NCI-H2227 (cell line): ENCODE data around the gene ENAH.
A peak's percentile ranks its signal among the peaks of the same experiment; 100 is the strongest.
"Not testable (repeated sequence)": the region's sequence is repeated elsewhere in the genome, so short reads cannot be mapped to it uniquely, and the experiment has no call there.

Experiments
- DNase-seq: peaks from one replicate; lab custom pipeline; 2025; ENCODE audit not compliant: unreplicated experiment; lab: John Stamatoyannopoulos, UW

The ENAH gene

DNA sequence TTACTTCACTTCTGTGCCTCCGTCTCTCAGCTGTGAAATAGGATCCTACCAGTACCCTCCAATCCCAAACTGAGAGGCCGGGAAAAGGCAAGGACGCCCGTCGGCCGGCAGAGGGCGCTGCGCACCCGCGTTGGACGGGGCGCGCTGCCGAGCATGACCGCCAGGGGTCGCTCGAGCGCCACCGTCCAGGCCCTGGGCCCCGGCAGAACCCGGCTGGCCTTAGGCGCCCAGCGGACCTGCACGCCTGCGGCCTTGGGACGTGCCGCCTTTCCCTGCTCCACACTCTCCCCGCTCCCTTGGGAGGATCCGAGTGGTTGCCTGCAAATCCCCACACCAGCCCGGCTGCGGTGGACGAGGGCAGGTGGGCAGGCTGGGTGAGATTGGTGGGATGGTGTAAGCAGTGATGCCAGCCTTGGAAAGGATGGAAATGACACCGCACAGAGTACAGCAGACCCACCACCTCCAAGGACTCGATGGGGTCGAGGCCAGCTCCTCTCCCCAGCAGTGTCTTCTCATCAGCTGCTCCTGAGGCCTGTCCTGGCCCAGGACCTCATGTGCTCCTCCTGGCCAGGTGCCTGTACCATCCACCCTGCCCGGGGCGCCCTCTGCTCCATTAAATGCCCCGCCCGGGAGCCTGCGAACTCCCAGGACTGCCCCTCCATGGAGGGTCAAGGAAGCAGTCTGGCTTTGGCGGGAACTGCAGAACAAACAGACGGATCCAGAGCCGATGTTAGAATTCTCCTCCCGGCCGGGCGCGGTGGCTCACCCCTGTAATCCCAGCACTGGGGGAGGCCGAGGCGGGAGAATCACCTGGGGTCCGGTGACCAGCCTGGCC is 177.7 kb downstream of the ENAH start:
- DNase-seq = peak; percentile 80

GRCh38 chr1:225474439-225474985 is 178.4 kb downstream of the ENAH start:
- no peak for DNase-seq

DNA sequence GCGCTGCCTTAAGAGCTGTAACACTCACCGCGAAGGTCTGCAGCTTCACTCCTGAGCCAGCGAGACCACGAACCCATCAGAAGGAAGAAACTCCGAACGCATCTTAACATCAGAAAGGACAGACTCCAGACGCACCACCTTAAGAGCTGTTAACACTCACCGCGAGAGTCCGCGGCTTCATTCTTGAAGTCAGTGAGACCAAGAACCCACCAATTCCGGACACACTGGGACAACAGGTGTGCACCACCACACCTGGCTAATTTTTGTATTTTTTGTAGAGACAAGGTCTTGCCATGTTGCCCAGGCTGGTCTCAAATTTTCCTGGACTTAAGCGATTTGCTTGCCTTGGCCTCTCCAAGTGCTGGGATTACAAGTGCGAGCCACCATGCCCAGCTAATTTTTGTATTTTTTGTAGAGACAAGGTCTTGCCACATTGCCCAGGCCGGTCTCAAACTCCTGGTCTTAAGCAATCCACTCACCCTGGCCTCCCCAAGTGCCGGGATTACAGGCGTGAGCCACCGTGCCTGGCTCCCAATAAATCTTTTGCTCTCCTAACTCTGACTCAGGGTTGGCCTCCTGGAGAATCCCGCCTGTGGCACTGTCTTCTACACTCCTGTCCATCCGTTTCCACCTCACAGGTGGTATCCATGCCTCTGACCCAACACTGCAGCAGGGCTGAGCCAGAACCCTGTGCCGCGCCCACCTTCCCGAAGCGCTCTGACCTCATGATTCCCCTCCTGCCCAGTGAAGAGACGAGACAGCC is 179.1 kb downstream of the ENAH start:
- DNase-seq = not testable (repeated sequence)

DNA sequence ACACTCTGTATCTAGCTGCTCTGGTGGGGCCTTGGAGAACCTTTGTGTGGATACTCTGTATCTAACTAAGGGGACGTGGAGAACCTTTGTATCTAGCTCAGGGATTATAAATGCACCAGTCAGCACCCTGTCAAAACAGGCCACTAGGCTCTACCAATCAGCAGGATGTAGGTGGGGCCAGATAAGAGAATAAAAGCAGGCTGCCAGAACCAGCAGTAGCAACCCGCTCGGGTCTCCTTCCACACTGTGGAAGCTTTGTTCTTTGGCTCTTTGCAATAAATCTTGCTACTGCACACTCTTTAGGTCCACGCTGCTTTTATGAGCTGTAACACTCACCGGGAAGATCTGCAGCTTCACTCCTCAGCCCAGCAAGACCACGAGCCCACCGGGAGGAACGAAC is 179.7 kb downstream of the ENAH start:
- not testable (repeated sequence) for DNase-seq

GRCh38 chr1:225471453-225472301 is 181.2 kb downstream of the ENAH start:
- DNase-seq = no peak

DNA sequence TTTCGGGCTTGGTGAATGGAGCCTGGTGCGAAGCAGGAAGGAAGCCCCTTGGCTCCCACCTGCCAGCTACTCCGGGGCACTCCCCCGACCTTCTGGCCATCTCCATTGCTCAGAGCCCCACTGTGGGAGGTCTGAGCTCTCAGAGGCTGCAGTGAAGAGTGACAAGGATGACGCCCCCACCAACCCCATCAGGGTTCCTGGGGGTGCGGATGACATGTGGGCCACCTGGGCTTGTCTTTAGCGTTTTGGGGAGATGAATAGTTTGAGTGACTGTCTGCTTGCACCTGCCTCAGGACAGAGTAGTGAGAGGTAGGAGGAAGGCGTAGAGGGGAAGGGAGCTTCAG is 181.8 kb downstream of the ENAH start:
- DNase-seq = no peak

- no peak for DNase-seq
Observed at GRCh38 chr1:225470211-225471108, 182.5 kb downstream of the ENAH start.

GRCh38 chr1:225469051-225469450 is 183.9 kb downstream of the ENAH start:
- no peak for DNase-seq

GRCh38 chr1:225468270-225469020 is 184.5 kb downstream of the ENAH start:
- DNase-seq = no peak

GRCh38 chr1:225467193-225468020 is 185.5 kb downstream of the ENAH start:
- no peak for DNase-seq

GRCh38 chr1:225466848-225467192 is 186.1 kb downstream of the ENAH start:
- DNase-seq = no peak

GRCh38 chr1:225465793-225466517 is 187.0 kb downstream of the ENAH start:
- no peak for DNase-seq

DNA sequence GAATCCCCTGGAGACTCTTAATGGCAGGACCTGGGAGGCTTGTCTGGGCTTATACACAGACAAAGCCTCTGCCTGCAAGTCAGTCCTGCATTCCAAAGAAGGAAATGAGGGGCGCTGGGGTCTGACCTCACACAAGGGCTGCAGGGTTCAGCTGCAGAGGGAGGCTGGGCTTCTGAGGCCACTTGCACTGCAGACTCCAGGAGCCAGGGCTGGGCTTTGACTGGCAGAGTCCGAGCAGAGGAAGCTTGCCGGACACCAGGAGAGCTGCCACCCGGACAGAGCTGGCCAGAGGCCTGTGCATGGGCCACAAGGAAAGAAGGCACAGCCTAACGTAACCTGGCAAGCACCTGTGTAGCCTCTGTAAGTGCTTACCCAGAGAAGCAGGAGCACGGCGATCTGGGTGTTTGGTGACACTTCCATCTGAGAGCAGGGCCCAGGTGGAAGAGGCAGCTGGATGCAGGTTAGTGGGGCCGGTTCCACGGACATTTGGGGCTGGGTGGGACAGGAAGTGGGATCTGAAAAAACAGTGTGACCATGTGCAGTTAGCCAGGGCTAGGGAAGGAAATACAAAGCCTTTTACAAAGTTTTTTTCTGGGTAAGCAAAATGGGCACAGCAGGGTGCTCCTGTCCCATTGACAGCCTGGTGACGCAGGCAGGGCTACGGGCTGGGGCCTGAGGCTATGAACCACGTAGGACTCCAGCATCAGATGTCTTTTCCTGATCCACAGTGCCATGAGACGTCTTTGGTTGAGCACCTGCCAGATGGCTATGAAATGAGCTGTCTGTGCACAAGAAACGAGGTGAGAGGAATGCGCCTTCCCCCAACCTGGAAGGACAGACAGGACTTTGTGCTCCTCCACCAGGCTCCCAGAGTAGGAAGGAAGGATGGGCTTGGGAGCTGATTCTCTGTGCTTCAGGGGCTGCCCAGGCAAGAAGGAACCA is 187.8 kb downstream of the ENAH start:
- no peak for DNase-seq

GRCh38 chr1:225462714-225463574 is 190.0 kb downstream of the ENAH start:
- DNase-seq = peak; percentile 85

DNA sequence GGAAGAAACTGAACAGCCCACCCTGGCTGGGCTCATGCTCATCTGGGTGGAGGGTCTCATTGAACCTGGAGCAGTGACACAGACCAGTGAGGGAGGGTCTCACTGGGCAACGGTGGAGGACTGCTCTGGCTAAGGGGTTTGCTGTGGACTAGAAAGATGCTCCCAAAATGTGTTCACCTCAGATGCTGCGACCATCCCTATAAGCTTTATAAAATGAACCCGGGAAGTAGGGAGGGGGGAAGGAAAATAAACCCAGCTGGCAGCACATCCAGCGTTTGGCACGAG is 190.6 kb downstream of the ENAH start:
- peak; percentile 68 for DNase-seq
